ENCODE measurements around the gene WDR45B.

DNA sequence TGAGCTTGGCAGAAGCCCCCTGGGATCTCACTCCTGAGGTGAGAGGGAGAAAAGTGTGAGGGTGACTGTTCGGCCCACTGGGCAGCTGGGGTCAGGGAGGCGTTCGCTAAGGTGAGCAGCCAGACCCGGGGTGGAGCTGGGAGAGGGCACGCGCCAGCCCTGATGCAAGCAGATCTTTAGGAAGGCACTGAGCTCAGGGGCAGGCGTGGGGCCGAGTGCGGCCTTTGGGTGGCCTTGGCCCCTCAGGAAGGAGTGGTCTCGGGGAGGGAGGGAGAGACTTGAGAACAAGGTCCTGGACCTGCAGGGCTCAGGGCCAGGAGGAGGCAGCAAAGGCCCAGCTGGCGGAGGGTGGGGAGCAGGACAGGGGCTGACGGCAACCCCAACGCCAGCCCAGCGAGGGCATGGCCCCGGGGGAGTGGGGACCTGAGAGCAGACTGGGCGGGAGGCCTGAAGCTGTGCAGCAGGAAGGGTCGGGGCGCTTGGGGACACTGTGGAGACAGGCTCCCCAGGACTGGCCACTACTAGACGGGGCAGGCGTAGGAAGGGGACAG, 14.5 kb upstream of the WDR45B start:
- TF ChIP-seq, protein P1, sequence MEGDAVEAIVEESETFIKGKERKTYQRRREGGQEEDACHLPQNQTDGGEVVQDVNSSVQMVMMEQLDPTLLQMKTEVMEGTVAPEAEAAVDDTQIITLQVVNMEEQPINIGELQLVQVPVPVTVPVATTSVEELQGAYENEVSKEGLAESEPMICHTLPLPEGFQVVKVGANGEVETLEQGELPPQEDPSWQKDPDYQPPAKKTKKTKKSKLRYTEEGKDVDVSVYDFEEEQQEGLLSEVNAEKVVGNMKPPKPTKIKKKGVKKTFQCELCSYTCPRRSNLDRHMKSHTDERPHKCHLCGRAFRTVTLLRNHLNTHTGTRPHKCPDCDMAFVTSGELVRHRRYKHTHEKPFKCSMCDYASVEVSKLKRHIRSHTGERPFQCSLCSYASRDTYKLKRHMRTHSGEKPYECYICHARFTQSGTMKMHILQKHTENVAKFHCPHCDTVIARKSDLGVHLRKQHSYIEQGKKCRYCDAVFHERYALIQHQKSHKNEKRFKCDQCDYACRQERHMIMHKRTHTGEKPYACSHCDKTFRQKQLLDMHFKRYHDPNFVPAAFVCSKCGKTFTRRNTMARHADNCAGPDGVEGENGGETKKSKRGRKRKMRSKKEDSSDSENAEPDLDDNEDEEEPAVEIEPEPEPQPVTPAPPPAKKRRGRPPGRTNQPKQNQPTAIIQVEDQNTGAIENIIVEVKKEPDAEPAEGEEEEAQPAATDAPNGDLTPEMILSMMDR (IDR thresholded peaks at IDR 0.05) = no peak
- TF ChIP-seq POLR2AphosphoS5 (IDR thresholded peaks at IDR 0.05) = no peak

Data from sigmoid colon (tissue), 4 donors.